ENCODE results near the gene SCART1. TPM values are rescaled to one million over a fixed set of nuclear protein-coding genes. Genes with fewer than 3 reads are reported as not detected.

SCART1 gene
- total RNA-seq, 2 experiments from 2014 or later = 5.0 to 5.2 TPM

GRCh38 chr10:133471300-133472109, 17.8 kb downstream of the SCART1 start:
- no peak overlapping the region for H3K27ac Mint-ChIP-seq
- H3K27me3 Mint-ChIP-seq = no peaks in the 10 kb centered on the region
- CTCF ChIA-PET = no interaction called here
- Histone ChIP-seq H3K4me3 (ENCODE audit: low read length) (no peak overlapping the region), H3K9me3 (ENCODE audit: control insufficient read depth in 1 of 2, insufficient read depth in 1 of 2, low read length in 2 of 2) (no peaks in the 10 kb centered on the region), H3K36me3 (ENCODE audit: insufficient read depth, low read length) (peaks cover 2% of the 10 kb centered on the region), H3K27ac (ENCODE audit: low read depth in 1 of 2, low read length in 2 of 2) (no peak overlapping the region), H3K27me3 (ENCODE audit: control insufficient read depth in 1 of 2, insufficient read depth in 2 of 2, low read length in 2 of 2) (no peaks in the 10 kb centered on the region), H3K4me1 (ENCODE audit: insufficient read depth, low read length) (peaks cover 38% of the 10 kb centered on the region)
- DNase-seq (no peak), ATAC-seq (ENCODE audit: poor library complexity) (no peak)
- POLR2A ChIA-PET = interaction anchor here (0.5 kb wide), 1 partner anchor 13 kb away, joined by 3 read pairs; no protein-coding TSS in a partner anchor
- peaks cover 29% of the 10 kb centered on the region for H3K4me1 Mint-ChIP-seq (ENCODE audit: low read depth)
- no peak for TF ChIP-seq CTCF (IDR thresholded peaks at IDR 0.05)
- no peaks in the 10 kb centered on the region for H3K9me3 Mint-ChIP-seq
- H3K36me3 Mint-ChIP-seq (ENCODE audit: low read depth) = peaks cover 22% of the 10 kb centered on the region
- no peak overlapping the region for H3K4me3 Mint-ChIP-seq
- intact Hi-C loops (cut with DNase I, micrococcal nuclease) = no loop called here

GRCh38 chr10:133473270-133473669, 19.5 kb downstream of the SCART1 start:
- Mint-ChIP-seq H3K27ac (no peak overlapping the region), H3K9me3 (no peaks in the 10 kb centered on the region), H3K4me1 (ENCODE audit: low read depth) (peaks cover 31% of the 10 kb centered on the region), H3K27me3 (no peaks in the 10 kb centered on the region), H3K4me3 (no peak overlapping the region), H3K36me3 (ENCODE audit: low read depth) (peaks cover 18% of the 10 kb centered on the region)
- no peak overlapping the region for H3K4me3 ChIP-seq (ENCODE audit: low read length)
- TF ChIP-seq CTCF (IDR thresholded peaks at IDR 0.05) = no peak
- no peak for DNase-seq
- intact Hi-C loops (cut with DNase I, micrococcal nuclease) = no loop called here
- H3K27ac ChIP-seq (ENCODE audit: low read depth in 1 of 2, low read length in 2 of 2) = peak overlapping the region in 1 of 2 donors; percentile 48
- H3K27me3 ChIP-seq (ENCODE audit: control insufficient read depth in 1 of 2, insufficient read depth in 2 of 2, low read length in 2 of 2) = no peaks in the 10 kb centered on the region
- no peaks in the 10 kb centered on the region for H3K36me3 ChIP-seq (ENCODE audit: insufficient read depth, low read length)
- ChIA-PET POLR2A (no interaction called here), CTCF (no interaction called here)
- no peak for ATAC-seq (ENCODE audit: poor library complexity)
- H3K4me1 ChIP-seq (ENCODE audit: insufficient read depth, low read length) = peaks cover 43% of the 10 kb centered on the region
- no peaks in the 10 kb centered on the region for H3K9me3 ChIP-seq (ENCODE audit: control insufficient read depth in 1 of 2, insufficient read depth in 1 of 2, low read length in 2 of 2)

- ChIA-PET POLR2A (no interaction called here), CTCF (no interaction called here)
- intact Hi-C loops (cut with DNase I, micrococcal nuclease) = no loop called here
- Mint-ChIP-seq H3K27ac (peak overlapping the region; percentile 66), H3K36me3 (ENCODE audit: low read depth) (peaks cover 11% of the 10 kb centered on the region), H3K4me1 (ENCODE audit: low read depth) (peaks cover 31% of the 10 kb centered on the region), H3K9me3 (no peaks in the 10 kb centered on the region), H3K27me3 (no peaks in the 10 kb centered on the region), H3K4me3 (no peak overlapping the region)
- Histone ChIP-seq H3K9me3 (ENCODE audit: control insufficient read depth in 1 of 2, insufficient read depth in 1 of 2, low read length in 2 of 2) (no peaks in the 10 kb centered on the region), H3K4me1 (ENCODE audit: insufficient read depth, low read length) (peaks cover 43% of the 10 kb centered on the region), H3K27ac (ENCODE audit: low read depth in 1 of 2, low read length in 2 of 2) (no peak overlapping the region), H3K36me3 (ENCODE audit: insufficient read depth, low read length) (no peaks in the 10 kb centered on the region), H3K4me3 (ENCODE audit: low read length) (no peak overlapping the region), H3K27me3 (ENCODE audit: control insufficient read depth in 1 of 2, insufficient read depth in 2 of 2, low read length in 2 of 2) (no peaks in the 10 kb centered on the region)
- no peak for TF ChIP-seq CTCF (IDR thresholded peaks at IDR 0.05)
- DNase-seq = no peak
- no peak for ATAC-seq (ENCODE audit: poor library complexity)
Measured at GRCh38 chr10:133474027-133474426, 20.3 kb downstream of the SCART1 start.

Measured in CD4-positive, alpha-beta T cell (primary cell).